H1 (cell line): ENCODE data around the gene SPOCD1. TPM values are rescaled to one million over a fixed set of nuclear protein-coding genes. Genes with fewer than 3 reads are reported as not detected.

Experiments
- CTCF ChIA-PET: fragments of 300-600 bp; sonication (Branson Sonifier 250); formaldehyde crosslinking; loops from one replicate; lab custom pipeline; 2021; ENCODE audit not compliant: partially characterized antibody; lab: Charles Lee
- POLR2A ChIA-PET: fragments of 300-600 bp; sonication (Branson Sonifier 250); formaldehyde crosslinking; loops from one replicate; lab custom pipeline; 2021; ENCODE audit warnings: inconsistent platforms; ENCODE audit not compliant: partially characterized antibody; lab: Charles Lee
- DNase-seq, 2 experiments: peaks; one replicate each; pipeline versions ENCODE4 v3.0.0 to v3.0.0-alpha.2; 2010 to 2022; ENCODE audit warnings: low spot score in 2 of 2, low read depth in 1 of 2, mixed read lengths in 1 of 2
- FAIRE-seq: peaks from 2 replicates; lab custom pipeline; 2011; peaks lifted over from hg19 to GRCh38; lab: Jason Lieb, UNC
- H2AFZ ChIP-seq: 2 replicates; pipeline ENCODE4 v1.8.1; 2012; ENCODE audit warnings: low read length, inconsistent platforms
- H2AK5ac ChIP-seq: 2 replicates; pipeline ENCODE4 v1.6.1; 2013; ENCODE audit warnings: low read depth, low read length
- H2BK120ac ChIP-seq: replicated peaks from 2 replicates; pipeline ENCODE3; 2013; ENCODE audit warnings: low read depth, low read length, inconsistent platforms
- H2BK12ac ChIP-seq: 2 replicates; pipeline ENCODE4 v1.6.1; 2013; ENCODE audit warnings: low read depth, low read length
- H2BK15ac ChIP-seq: 2 replicates; pipeline ENCODE4 v1.6.1; 2013; ENCODE audit warnings: low read length
- H2BK20ac ChIP-seq: 2 replicates; pipeline ENCODE4 v1.6.1; 2013; ENCODE audit warnings: low read length
- H2BK5ac ChIP-seq: 2 replicates; pipeline ENCODE4 v1.6.1; 2013; ENCODE audit warnings: low read depth, low read length
- H3K14ac ChIP-seq: 2 replicates; pipeline ENCODE4 v1.6.1; 2013; ENCODE audit warnings: inconsistent platforms; ENCODE audit not compliant: insufficient read length
- H3K18ac ChIP-seq: 2 replicates; pipeline ENCODE4 v1.6.1; 2013; ENCODE audit warnings: low read length; ENCODE audit errors: extremely low read depth
- H3K23ac ChIP-seq: 2 replicates; pipeline ENCODE4 v1.6.1; 2013; ENCODE audit warnings: inconsistent platforms; ENCODE audit not compliant: insufficient read length
- H3K23me2 ChIP-seq: 2 replicates; pipeline ENCODE4 v1.6.1; 2013; ENCODE audit warnings: low read depth, low read length
- H3K27ac ChIP-seq: 2 replicates; pipeline ENCODE4 v1.6.1; 2011; ENCODE audit warnings: low read depth, low read length, inconsistent platforms
- H3K27me3 ChIP-seq, 4 experiments: replicated peaks in 1 of 4; 1 replicate in 1 of 4; 2 replicates in 3 of 4; pipeline versions ENCODE4 v1.6.1 to v1.8.1; 2011 to 2013; ENCODE audit warnings: low read length in 3 of 4, mild to moderate bottlenecking in 3 of 4, inconsistent platforms in 2 of 4, mixed read lengths in 2 of 4, moderate library complexity in 1 of 4; ENCODE audit not compliant: control insufficient read depth in 3 of 4, insufficient read depth in 3 of 4; ENCODE audit errors: extremely low read depth in 1 of 4
- H3K36me3 ChIP-seq, 4 experiments: 2 replicates each; pipeline versions ENCODE4 v1.6.1 to v1.8.1; 2011 to 2013; ENCODE audit warnings: mild to moderate bottlenecking in 4 of 4, low read length in 3 of 4, moderate library complexity in 2 of 4, control low read depth in 1 of 4, inconsistent platforms in 1 of 4; ENCODE audit not compliant: insufficient read depth in 4 of 4, control insufficient read depth in 2 of 4
- H3K4ac ChIP-seq: replicated peaks from 2 replicates; pipeline ENCODE3; 2013; ENCODE audit warnings: low read length, low read depth, mixed read lengths, inconsistent platforms; ENCODE audit not compliant: insufficient read length
- H3K4me1 ChIP-seq, 4 experiments: replicated peaks in 1 of 4; 1 replicate in 1 of 4; 2 replicates in 3 of 4; pipeline versions ENCODE4 v1.6.1 to v1.8.1; 2011 to 2013; ENCODE audit warnings: low read length in 3 of 4, inconsistent platforms in 2 of 4, mixed read lengths in 1 of 4; ENCODE audit not compliant: insufficient read depth in 4 of 4, control insufficient read depth in 3 of 4
- H3K4me2 ChIP-seq, 2 experiments: 2 replicates each; pipeline versions ENCODE4 v1.6.1 to v1.8.1; 2011 to 2013; ENCODE audit warnings: low read depth in 2 of 2, low read length in 2 of 2, control low read depth in 1 of 2, inconsistent platforms in 1 of 2, mild to moderate bottlenecking in 1 of 2; ENCODE audit not compliant: insufficient read depth in 1 of 2
- H3K4me3 ChIP-seq, 4 experiments: fragments of 200-600, 300-600 bp in 1 of 4; sonication (generic), shearing (Covaris generic), sonication (Bioruptor Twin) in 1 of 4; 2 replicates each; pipeline versions ENCODE4 v1.5.1 to v1.8.1; 2011 to 2016; ENCODE audit warnings: low read length in 4 of 4, low read depth in 3 of 4, control low read depth in 2 of 4, inconsistent platforms in 2 of 4, mild to moderate bottlenecking in 2 of 4, mixed read lengths in 1 of 4, moderate library complexity in 1 of 4; ENCODE audit not compliant: insufficient read depth in 2 of 4; ENCODE audit errors: extremely low read depth in 1 of 4
- H3K56ac ChIP-seq: replicated peaks from 2 replicates; pipeline ENCODE3; 2013; ENCODE audit warnings: low read depth, mild to moderate bottlenecking, mixed read lengths, low read length, inconsistent platforms; ENCODE audit not compliant: insufficient read length
- H3K79me1 ChIP-seq: 2 replicates; pipeline ENCODE4 v1.6.1; 2013; ENCODE audit warnings: low read depth, low read length, control low read depth
- H3K79me2 ChIP-seq, 2 experiments: 2 replicates each; pipeline versions ENCODE4 v1.6.1 to v1.8.1; 2012 to 2013; ENCODE audit warnings: low read length in 2 of 2, mild to moderate bottlenecking in 2 of 2, inconsistent platforms in 1 of 2; ENCODE audit not compliant: insufficient read depth in 2 of 2, control insufficient read depth in 1 of 2
- H3K9ac ChIP-seq, 4 experiments: replicated peaks in 1 of 4; 1 replicate in 1 of 4; 2 replicates in 3 of 4; pipeline versions ENCODE4 v1.6.1 to v1.8.1; 2011 to 2013; ENCODE audit warnings: low read depth in 3 of 4, low read length in 3 of 4, control low read depth in 2 of 4, mild to moderate bottlenecking in 2 of 4, moderate library complexity in 2 of 4, inconsistent platforms in 1 of 4; ENCODE audit errors: extremely low read depth in 1 of 4
- H3K9me3 ChIP-seq, 2 experiments: 2 replicates each; pipeline versions ENCODE4 v1.6.1 to v1.8.1; 2012 to 2013; ENCODE audit warnings: mild to moderate bottlenecking in 2 of 2, moderate library complexity in 2 of 2, control low read depth in 1 of 2, inconsistent platforms in 1 of 2, low read depth in 1 of 2, low read length in 1 of 2, mixed read lengths in 1 of 2; ENCODE audit not compliant: insufficient read depth in 2 of 2
- H4K20me1 ChIP-seq, 2 experiments: replicated peaks in 1 of 2; 2 replicates each; pipeline versions ENCODE3 to v1.8.1; 2011 to 2013; ENCODE audit warnings: inconsistent platforms in 2 of 2, low read length in 2 of 2, mild to moderate bottlenecking in 1 of 2; ENCODE audit not compliant: insufficient read depth in 2 of 2, control insufficient read depth in 1 of 2
- H4K5ac ChIP-seq: 2 replicates; pipeline ENCODE4 v1.6.1; 2013; ENCODE audit warnings: low read length, low read depth, mixed read lengths, inconsistent platforms; ENCODE audit not compliant: insufficient read length
- H4K8ac ChIP-seq: 2 replicates; pipeline ENCODE4 v1.8.0; 2013; ENCODE audit warnings: mild to moderate bottlenecking, moderate library complexity, low read length, inconsistent platforms; ENCODE audit not compliant: insufficient read depth; ENCODE audit errors: extremely low read depth
- H4K91ac ChIP-seq: replicated peaks from 2 replicates; pipeline ENCODE3; 2013; ENCODE audit warnings: low read length, mixed read lengths, inconsistent platforms; ENCODE audit not compliant: insufficient read length
- PHF8 ChIP-seq: fragments of 200-600 bp; sonication (generic); conservative IDR thresholded peaks from 2 replicates; pipeline ENCODE4 v1.7.1; 2012; ENCODE audit warnings: low read depth, mild to moderate bottlenecking, inconsistent platforms, low read length, moderate library complexity
- RAD21 ChIP-seq, 2 experiments: IDR thresholded peaks in 1 of 2; conservative IDR thresholded peaks in 1 of 2; 2 replicates each; pipeline ENCODE4 v1.6.1; 2011; ENCODE audit warnings: low read depth in 2 of 2, low read length in 2 of 2, improper control_type of control experiment in 1 of 2, inconsistent platforms in 1 of 2, mild to moderate bottlenecking in 1 of 2, moderate library complexity in 1 of 2
- RFX5 ChIP-seq: IDR thresholded peaks from 2 replicates; pipeline ENCODE4 v1.6.1; 2011; ENCODE audit warnings: low read depth, low read length, improper control_type of control experiment, borderline replicate concordance
- SAP30 ChIP-seq: fragments of 300-600 bp; sonication (generic); IDR thresholded peaks from 2 replicates; pipeline ENCODE4 v1.7.1; 2012; ENCODE audit warnings: low read length, moderate library complexity, mild to moderate bottlenecking, inconsistent platforms; ENCODE audit not compliant: insufficient read depth, insufficient replicate concordance
- SRF ChIP-seq: IDR thresholded peaks from 2 replicates; pipeline ENCODE4 v1.6.1; 2011; ENCODE audit warnings: mild to moderate bottlenecking, low read depth, low read length, moderate library complexity
- TCF12 ChIP-seq: IDR thresholded peaks from 2 replicates; pipeline ENCODE4 v1.6.1; 2011; ENCODE audit warnings: low read depth, mild to moderate bottlenecking, low read length
- WGBS, 2 experiments: shearing (Covaris generic) in 1 of 2; methylation state at CpG; one replicate each; pipeline versions ENCODE4 v1.1.6 to v1.1.7; 2013 to 2015; ENCODE audit warnings: low lambda C conversion rate in 2 of 2, mixed read lengths in 2 of 2, inconsistent platforms in 1 of 2, low coverage in 1 of 2, missing lambda C conversion rate in 1 of 2; ENCODE audit not compliant: insufficient replicate concordance in 2 of 2, insufficient coverage in 1 of 2, insufficient read length in 1 of 2; ENCODE audit errors: extremely low coverage in 1 of 2, missing lambda C conversion rate in 1 of 2; 5-methylcytosine and 5-hydroxymethylcytosine counted together
- polyA plus RNA-seq, 7 experiments: library from polyadenylated mRNA; depleted of rRNA in 3 of 7; stranded (reverse) in 5 of 7; unstranded in 2 of 7; fragments of >200 nt in 5 of 7; fragments of 200-250 nt in 2 of 7; gene quantifications; 1 replicate in 5 of 7; 2 replicates in 1 of 7; 4 replicates in 1 of 7; pipeline versions ENCODE4 v1.2.1 to v1.2.3, GENCODE V29; 2011 to 2013; ENCODE audit warnings: missing spikeins in 2 of 7, mixed read lengths in 2 of 7
- total RNA-seq: library from RNA; stranded (reverse); fragmentation: NEBNext Ultra II Directional; extraction: Animal tissue kit (Norgen Biotek cat#: 25700); gene quantifications from 2 replicates; pipeline ENCODE4 v1.2.1, GENCODE V29; 2021
- TF ChIP-seq, protein P1 (sequence below): IDR thresholded peaks from 2 replicates; pipeline ENCODE4 v1.6.1; 2011; ENCODE audit warnings: low read length, improper control_type of control experiment
- TF ChIP-seq, protein P2 (sequence below), 3 experiments: IDR thresholded peaks; 1 replicate in 2 of 3; 2 replicates in 1 of 3; pipeline versions ENCODE4 v1.5.1 to v1.6.1; 2011; ENCODE audit warnings: low read length in 3 of 3, mild to moderate bottlenecking in 3 of 3, inconsistent platforms in 2 of 3, low read depth in 1 of 3, moderate library complexity in 1 of 3; ENCODE audit not compliant: insufficient read depth in 1 of 3; ENCODE audit errors: control extremely low read depth in 1 of 3

The SPOCD1 gene
- total and polyA plus RNA-seq, 2 of the 8 experiments (the other 6 are each of a cell fraction or from before 2014, with no cell fraction given), result 1.8 to 2.9 TPM

DNA sequence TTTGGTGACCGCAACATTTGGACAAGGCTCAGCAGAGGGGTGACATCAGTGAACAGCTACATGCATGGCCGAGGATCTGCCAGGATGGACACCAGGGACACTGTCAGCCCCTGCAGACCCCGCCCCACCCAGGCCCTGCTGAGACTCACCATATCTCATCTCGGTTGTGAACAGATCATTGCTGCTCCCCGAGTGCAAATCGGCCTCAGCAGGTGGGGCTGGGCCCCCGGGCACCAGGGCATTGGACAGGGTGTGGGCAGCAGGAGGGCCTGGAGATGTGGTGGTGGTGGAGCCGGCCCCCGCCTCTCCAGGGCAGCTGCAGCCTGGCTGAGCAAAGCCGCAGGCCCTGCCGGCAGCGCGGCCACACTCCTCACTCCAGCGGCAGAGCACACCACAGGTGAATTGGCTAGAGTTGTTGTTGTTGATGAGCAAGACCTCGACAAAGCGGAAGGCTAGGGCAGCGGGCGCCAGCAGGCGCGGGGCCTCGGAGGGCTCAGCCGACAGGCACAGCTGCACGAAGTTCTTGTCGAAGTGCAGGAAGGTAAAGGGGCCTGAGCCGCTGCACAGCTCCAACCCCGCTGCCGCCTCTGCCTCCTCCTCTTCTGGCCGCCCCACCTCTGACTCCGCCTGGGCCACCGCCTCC lies 59.9 kb downstream of the SPOCD1 start:
- H3K79me1 ChIP-seq, result peaks cover 3% of the 10 kb centered on the region
- DNase-seq, result no peak
- H3K56ac ChIP-seq, result no peak overlapping the region
- no peak overlapping the region for H3K4me3 ChIP-seq
- H2BK20ac ChIP-seq, result no peak overlapping the region
- no peaks in the 10 kb centered on the region for H3K9me3 ChIP-seq
- H3K4me2 ChIP-seq, result no peak overlapping the region
- H2BK15ac ChIP-seq, result no peak overlapping the region
- H2BK120ac ChIP-seq, result no peak overlapping the region
- no peak overlapping the region for H3K14ac ChIP-seq
- no peaks in the 10 kb centered on the region for H3K36me3 ChIP-seq
- no peak overlapping the region for H2AFZ ChIP-seq
- no peak overlapping the region for H4K91ac ChIP-seq
- no peak overlapping the region for H4K5ac ChIP-seq
- no peak overlapping the region for H3K9ac ChIP-seq
- H3K27ac ChIP-seq, result no peak overlapping the region
- WGBS, 2 experiments, result 82% methylated on average over 29 of the region's 30 CpGs; no CpG with 5 or more reads in 1 of the 2 experiments
- H3K27me3 ChIP-seq, result no peaks in the 10 kb centered on the region
- H2BK12ac ChIP-seq, result no peak overlapping the region
- H2BK5ac ChIP-seq, result peak overlapping the region; percentile 44; the same call in 1 of the 2 replicates
- no peak overlapping the region for H3K23ac ChIP-seq
- peaks cover 3% of the 10 kb centered on the region; the same call in 1 of the 2 replicates for H3K23me2 ChIP-seq
- no peak overlapping the region for H3K18ac ChIP-seq
- H3K79me2 ChIP-seq, result peaks cover 0 to 4% of the 10 kb centered on the region in 2 experiments; a peak in 1 of 4 replicates
- H3K4me1 ChIP-seq, result peaks cover 14 to 33% (median 27%) of the 10 kb centered on the region in 4 experiments
- no peak for FAIRE-seq
- CTCF ChIA-PET, result interaction anchor here (0.6 to 6.8 kb wide), 7 partner anchors 9 to 134 kb away, joined by 3 to 79 read pairs (median 7); no protein-coding TSS in a partner anchor
- H4K8ac ChIP-seq, result no peak overlapping the region
- peaks cover 0 to 3% of the 10 kb centered on the region in 2 experiments for H4K20me1 ChIP-seq
- no peak overlapping the region for H2AK5ac ChIP-seq
- H3K4ac ChIP-seq, result no peak overlapping the region
- POLR2A ChIA-PET, result interaction anchor here (0.9 to 1.6 kb wide), 2 partner anchors 13 to 33 kb away, joined by 3 read pairs; no protein-coding TSS in a partner anchor
- TF ChIP-seq PHF8 (no peak), SAP30 (no peak), RFX5 (no peak), RAD21 (IDR thresholded peaks at IDR 0.05 in 1 of 2, conservative IDR thresholded peaks at IDR 0.05 in 1 of 2; ENCODE audit: low read depth in 2 of 2, low read length in 2 of 2) (no peak), SRF (no peak), TCF12 (no peak)
- TF ChIP-seq, protein P1, sequence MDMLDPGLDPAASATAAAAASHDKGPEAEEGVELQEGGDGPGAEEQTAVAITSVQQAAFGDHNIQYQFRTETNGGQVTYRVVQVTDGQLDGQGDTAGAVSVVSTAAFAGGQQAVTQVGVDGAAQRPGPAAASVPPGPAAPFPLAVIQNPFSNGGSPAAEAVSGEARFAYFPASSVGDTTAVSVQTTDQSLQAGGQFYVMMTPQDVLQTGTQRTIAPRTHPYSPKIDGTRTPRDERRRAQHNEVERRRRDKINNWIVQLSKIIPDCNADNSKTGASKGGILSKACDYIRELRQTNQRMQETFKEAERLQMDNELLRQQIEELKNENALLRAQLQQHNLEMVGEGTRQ, result no peak
- TF ChIP-seq, protein P2, sequence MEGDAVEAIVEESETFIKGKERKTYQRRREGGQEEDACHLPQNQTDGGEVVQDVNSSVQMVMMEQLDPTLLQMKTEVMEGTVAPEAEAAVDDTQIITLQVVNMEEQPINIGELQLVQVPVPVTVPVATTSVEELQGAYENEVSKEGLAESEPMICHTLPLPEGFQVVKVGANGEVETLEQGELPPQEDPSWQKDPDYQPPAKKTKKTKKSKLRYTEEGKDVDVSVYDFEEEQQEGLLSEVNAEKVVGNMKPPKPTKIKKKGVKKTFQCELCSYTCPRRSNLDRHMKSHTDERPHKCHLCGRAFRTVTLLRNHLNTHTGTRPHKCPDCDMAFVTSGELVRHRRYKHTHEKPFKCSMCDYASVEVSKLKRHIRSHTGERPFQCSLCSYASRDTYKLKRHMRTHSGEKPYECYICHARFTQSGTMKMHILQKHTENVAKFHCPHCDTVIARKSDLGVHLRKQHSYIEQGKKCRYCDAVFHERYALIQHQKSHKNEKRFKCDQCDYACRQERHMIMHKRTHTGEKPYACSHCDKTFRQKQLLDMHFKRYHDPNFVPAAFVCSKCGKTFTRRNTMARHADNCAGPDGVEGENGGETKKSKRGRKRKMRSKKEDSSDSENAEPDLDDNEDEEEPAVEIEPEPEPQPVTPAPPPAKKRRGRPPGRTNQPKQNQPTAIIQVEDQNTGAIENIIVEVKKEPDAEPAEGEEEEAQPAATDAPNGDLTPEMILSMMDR (IDR thresholded peaks at IDR 0.05; ENCODE audit: control extremely low read depth in 1 of 3, insufficient read depth in 1 of 3, low read depth in 1 of 3, low read length in 3 of 3), result no peak
